Bronchial epithelial cell (primary cell): Measurements from ENCODE around the gene PTPRN2. TPM values are rescaled to one million over a fixed set of nuclear protein-coding genes. Genes with fewer than 3 reads are reported as not detected.

Experiments used
- DNase-seq: peaks from one replicate; pipeline ENCODE4 v3.0.0-alpha.2; 2010; ENCODE audit warnings: low read depth
- FAIRE-seq: peaks from 2 replicates; lab custom pipeline; 2011; peaks lifted over from hg19 to GRCh38; lab: Jason Lieb, UNC
- H3K27me3 ChIP-seq: 2 replicates; pipeline ENCODE4 v1.5.1; 2011; ENCODE audit warnings: low read length; ENCODE audit not compliant: control insufficient read depth, insufficient read depth
- H3K36me3 ChIP-seq: 2 replicates; pipeline ENCODE4 v1.5.1; 2011; ENCODE audit warnings: low read length; ENCODE audit not compliant: control insufficient read depth, insufficient read depth
- H3K4me3 ChIP-seq: 2 replicates; pipeline ENCODE4 v1.5.1; 2011; ENCODE audit warnings: mild to moderate bottlenecking, low read depth, low read length, control low read depth
- total RNA-seq: library from RNA; depleted of rRNA; stranded (reverse); fragments of >200 nt; gene quantifications from 2 replicates; pipeline ENCODE4 v1.2.1, GENCODE V29; 2014
- TF ChIP-seq, protein P1 (sequence below): IDR thresholded peaks from 2 replicates; pipeline ENCODE4 v1.5.1; 2011; ENCODE audit warnings: mild to moderate bottlenecking, moderate library complexity, low read length, control low read depth, inconsistent platforms; ENCODE audit not compliant: insufficient read depth, severe bottlenecking

Gene PTPRN2
- total RNA-seq, 1 donor from 2014 or later: 1.1 TPM

DNA sequence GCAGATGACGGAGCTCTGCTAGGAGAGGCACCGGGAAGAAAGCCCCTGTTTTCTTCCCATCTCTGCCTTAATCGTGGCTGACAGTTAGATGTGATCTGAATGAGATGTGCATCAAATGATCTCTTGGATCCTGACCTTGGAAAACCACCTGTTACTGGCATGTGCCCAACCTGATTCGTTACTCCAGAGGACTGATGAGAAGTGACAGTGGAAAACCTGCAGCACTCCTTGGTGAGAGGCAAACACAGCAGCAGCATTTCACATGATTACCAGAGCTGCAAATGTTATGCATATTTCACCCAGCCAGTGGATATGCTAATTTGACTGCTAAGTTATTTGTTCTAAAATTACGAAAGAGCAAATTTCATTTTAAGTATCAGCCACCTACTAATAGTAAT, 95.3 kb downstream of the PTPRN2 start:
- no peaks in the 10 kb centered on the region for H3K27me3 ChIP-seq
- TF ChIP-seq, protein P1, sequence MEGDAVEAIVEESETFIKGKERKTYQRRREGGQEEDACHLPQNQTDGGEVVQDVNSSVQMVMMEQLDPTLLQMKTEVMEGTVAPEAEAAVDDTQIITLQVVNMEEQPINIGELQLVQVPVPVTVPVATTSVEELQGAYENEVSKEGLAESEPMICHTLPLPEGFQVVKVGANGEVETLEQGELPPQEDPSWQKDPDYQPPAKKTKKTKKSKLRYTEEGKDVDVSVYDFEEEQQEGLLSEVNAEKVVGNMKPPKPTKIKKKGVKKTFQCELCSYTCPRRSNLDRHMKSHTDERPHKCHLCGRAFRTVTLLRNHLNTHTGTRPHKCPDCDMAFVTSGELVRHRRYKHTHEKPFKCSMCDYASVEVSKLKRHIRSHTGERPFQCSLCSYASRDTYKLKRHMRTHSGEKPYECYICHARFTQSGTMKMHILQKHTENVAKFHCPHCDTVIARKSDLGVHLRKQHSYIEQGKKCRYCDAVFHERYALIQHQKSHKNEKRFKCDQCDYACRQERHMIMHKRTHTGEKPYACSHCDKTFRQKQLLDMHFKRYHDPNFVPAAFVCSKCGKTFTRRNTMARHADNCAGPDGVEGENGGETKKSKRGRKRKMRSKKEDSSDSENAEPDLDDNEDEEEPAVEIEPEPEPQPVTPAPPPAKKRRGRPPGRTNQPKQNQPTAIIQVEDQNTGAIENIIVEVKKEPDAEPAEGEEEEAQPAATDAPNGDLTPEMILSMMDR: no peak
- no peak for DNase-seq
- H3K4me3 ChIP-seq: no peak overlapping the region
- H3K36me3 ChIP-seq: no peaks in the 10 kb centered on the region
- FAIRE-seq: no peak

GRCh38 chr7:158491094-158491493, 96.5 kb downstream of the PTPRN2 start:
- TF ChIP-seq, protein P1: no peak
- H3K36me3 ChIP-seq: no peaks in the 10 kb centered on the region
- FAIRE-seq: no peak
- no peak for DNase-seq
- no peaks in the 10 kb centered on the region for H3K27me3 ChIP-seq
- no peak overlapping the region for H3K4me3 ChIP-seq

DNA sequence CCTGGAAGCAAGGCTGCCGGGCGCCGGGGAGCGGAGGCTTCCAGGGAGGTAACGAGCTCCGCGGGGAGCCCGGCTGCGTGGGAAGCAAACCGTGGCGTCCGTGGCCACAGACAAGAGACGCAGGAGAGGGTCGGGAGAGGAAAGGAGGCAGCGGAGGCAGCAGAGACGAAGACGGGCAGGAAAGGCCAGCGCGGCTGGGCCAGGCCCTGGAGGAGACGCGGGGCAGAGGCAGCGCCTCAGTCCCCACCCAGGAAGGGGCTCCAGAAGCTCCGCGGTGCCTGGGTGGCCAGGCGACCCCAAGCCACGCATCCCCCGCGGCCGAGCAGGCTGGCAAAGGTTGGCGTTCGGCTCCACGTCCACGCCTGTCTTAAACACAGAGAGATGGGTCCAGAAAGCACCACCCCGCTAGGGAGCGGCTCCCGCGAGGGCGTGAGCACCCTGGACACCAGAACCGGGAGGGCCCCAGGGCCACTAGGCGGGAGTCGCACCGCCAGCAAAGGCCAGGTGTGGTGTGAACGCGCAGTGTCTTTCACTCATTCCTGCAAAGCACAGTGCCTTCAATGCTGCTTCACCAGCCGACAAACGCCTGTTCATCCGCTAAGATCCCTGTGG, 97.3 kb downstream of the PTPRN2 start:
- H3K4me3 ChIP-seq: no peak overlapping the region
- no peaks in the 10 kb centered on the region for H3K27me3 ChIP-seq
- no peaks in the 10 kb centered on the region for H3K36me3 ChIP-seq
- TF ChIP-seq, protein P1: no peak
- FAIRE-seq: no peak
- no peak for DNase-seq

DNA sequence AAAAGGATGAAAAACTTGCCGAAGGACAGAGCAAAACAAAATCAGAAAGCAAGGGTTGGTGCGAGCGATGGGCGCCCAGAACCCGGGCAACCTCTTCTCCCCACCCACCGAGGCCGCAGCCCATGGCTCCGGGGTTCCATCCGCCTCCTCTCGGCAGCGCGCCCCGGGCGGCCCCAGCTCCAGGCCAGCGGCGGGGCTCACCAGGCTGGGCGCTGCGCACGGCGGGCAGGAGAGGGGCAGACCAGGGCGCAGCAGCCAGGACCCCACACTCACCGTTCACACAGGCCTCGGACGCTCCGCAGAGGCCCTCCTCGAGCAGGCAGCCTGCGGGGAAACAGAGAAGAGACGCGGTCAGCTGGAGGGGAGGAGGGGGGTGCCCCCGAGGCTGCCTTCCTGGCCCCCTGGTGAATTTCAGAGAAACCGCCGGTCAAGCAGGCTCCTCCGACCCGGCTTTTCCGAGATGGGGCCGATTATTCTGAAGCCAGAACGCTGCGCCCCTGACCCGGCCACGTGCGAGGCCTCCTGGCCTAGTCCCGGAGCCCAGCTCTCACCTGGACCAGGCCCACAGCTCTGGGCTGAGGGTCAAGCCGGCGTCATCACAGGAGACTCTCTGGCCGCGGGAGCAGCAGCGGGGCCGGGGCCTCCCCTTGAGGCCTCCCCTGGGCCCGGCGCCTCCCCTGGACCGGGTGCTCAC, 98.0 kb downstream of the PTPRN2 start:
- Histone ChIP-seq H3K4me3 (no peak overlapping the region), H3K36me3 (no peaks in the 10 kb centered on the region), H3K27me3 (no peaks in the 10 kb centered on the region)
- FAIRE-seq (no peak), DNase-seq (no peak)
- TF ChIP-seq, protein P1: no peak

GRCh38 chr7:158488181-158488971, 99.2 kb downstream of the PTPRN2 start:
- Histone ChIP-seq H3K27me3 (no peaks in the 10 kb centered on the region), H3K36me3 (no peaks in the 10 kb centered on the region), H3K4me3 (no peak overlapping the region)
- TF ChIP-seq, protein P1: no peak
- FAIRE-seq (no peak), DNase-seq (no peak)
